Stomach (tissue), 9 donors: ENCODE results near the gene TBC1D5. TPM values are rescaled to one million over a fixed set of nuclear protein-coding genes. Genes with fewer than 3 reads are reported as not detected.
"Not testable (repeated sequence)": the region's sequence is repeated elsewhere in the genome, so short reads cannot be mapped to it uniquely, and the experiment has no call there.

Experiments
- DNase-seq, 2 donors: peaks; one replicate each; pipeline versions ENCODE4 v3.0.0 to v3.0.0-alpha.2; 2013 to 2019
- H3K27ac ChIP-seq, 5 donors: fragments of 200-600 bp in 4 of 5; sonication (generic) in 4 of 5; one replicate each; pipeline ENCODE4 v1.5.1; 2013 to 2019; ENCODE audit warnings: mild to moderate bottlenecking in 1 of 5, moderate library complexity in 1 of 5
- H3K27me3 ChIP-seq, 3 donors: fragments of 200-600 bp; sonication (generic); one replicate each; pipeline ENCODE4 v1.5.1; 2017 to 2019; ENCODE audit warnings: mixed run types in 1 of 3
- H3K36me3 ChIP-seq, 4 donors: fragments of 200-600 bp; sonication (generic); 1 replicate in 3 of 4; 2 replicates in 1 of 4; pipeline ENCODE4 v1.5.1; 2016 to 2019
- H3K4me1 ChIP-seq, 4 donors: fragments of 200-600 bp; sonication (generic); one replicate each; pipeline ENCODE4 v1.5.1; 2016 to 2019
- H3K4me3 ChIP-seq, 4 donors: fragments of 200-600 bp; sonication (generic) in 3 of 4; one replicate each; pipeline ENCODE4 v1.5.1; 2016 to 2019; ENCODE audit warnings: mild to moderate bottlenecking in 1 of 4
- H3K9me3 ChIP-seq, 4 donors: fragments of 200-600 bp; sonication (generic); one replicate each; pipeline ENCODE4 v1.5.1; 2016 to 2019
- CTCF ChIP-seq, 7 experiments: fragments of 450-650 bp in 4 of 7; fragments of 200-600 bp in 3 of 7; sonication (generic) in 3 of 7; IDR thresholded peaks; one replicate each; pipeline ENCODE4 v1.5.1; 2016 to 2019; ENCODE audit warnings: antibody characterized with exemption in 7 of 7, control low read depth in 2 of 7, mild to moderate bottlenecking in 1 of 7
- EP300 ChIP-seq: sonication (generic); formaldehyde crosslinking; IDR thresholded peaks from one replicate; pipeline ENCODE4 v1.6.1; 2017; ENCODE audit warnings: antibody characterized with exemption
- POLR2A ChIP-seq, 4 donors: fragments of 450-650 bp; IDR thresholded peaks; one replicate each; pipeline ENCODE4 v1.6.1; 2016; ENCODE audit warnings: antibody characterized with exemption in 4 of 4, control low read depth in 2 of 4, mild to moderate bottlenecking in 1 of 4, moderate library complexity in 1 of 4
- POLR2AphosphoS5 ChIP-seq, 3 donors: sonication (generic); formaldehyde crosslinking; IDR thresholded peaks; one replicate each; pipeline ENCODE4 v1.6.1; 2016; ENCODE audit warnings: antibody characterized with exemption in 3 of 3
- WGBS, 5 donors: extraction: QIAGEN DNeasy Blood & Tissue Kit in 3 of 5; methylation state at CpG; one replicate each; pipeline versions ENCODE4 v1.1.5 to v1.1.7; 2013 to 2018; 5-methylcytosine and 5-hydroxymethylcytosine counted together
- intact Hi-C: fragments of 100-400 bp; cut with DNase I; formaldehyde crosslinking; loops from one replicate; pipeline ENCODE4 v1.15.1; 2023; ENCODE audit warnings: low total_unique reads
- polyA plus RNA-seq, 3 donors: library from polyadenylated mRNA; stranded (reverse); fragments of 200-250 nt; gene quantifications; one replicate each; pipeline ENCODE4 v1.2.3, GENCODE V29; 2013
- total RNA-seq, 5 donors: library from RNA; depleted of rRNA; stranded (reverse); fragments of >200 nt; gene quantifications; one replicate each; pipeline versions ENCODE4 v1.1.0 to v1.2.3, GENCODE V29; 2014 to 2016
- donor health status: healthy with polysubstance abuse.
- donor health status: Bipolar disorder and iron deficiency.
- donor health status: healthy.

TBC1D5 gene
- total and polyA plus RNA-seq, 8 donors: 4.7 to 75.1 (median 32.0) TPM

GRCh38 chr3:17664923-17665322 lies 77.5 kb downstream of the TBC1D5 start:
- no peak for DNase-seq
- WGBS, 5 donors: 69 to 86% (median 82%) methylated on average over 3 of the region's 3 CpGs
- H3K4me3 ChIP-seq: no peak overlapping the region
- H3K27me3 ChIP-seq: no peaks in the 10 kb centered on the region
- no peaks in the 10 kb centered on the region for H3K9me3 ChIP-seq
- no peaks in the 10 kb centered on the region for H3K36me3 ChIP-seq
- TF ChIP-seq POLR2A (IDR thresholded peaks at IDR 0.05): no peak
- H3K27ac ChIP-seq: no peak overlapping the region
- intact Hi-C loops: no loop called here
- peaks cover 0 to 4% (median 0%) of the 10 kb centered on the region in 4 donors for H3K4me1 ChIP-seq

GRCh38 chr3:17656264-17656663 lies 86.2 kb downstream of the TBC1D5 start:
- Histone ChIP-seq H3K27ac (no peak overlapping the region), H3K4me1 (peaks cover 0 to 14% (median 0%) of the 10 kb centered on the region in 4 donors), H3K36me3 (no peaks in the 10 kb centered on the region), H3K9me3 (no peaks in the 10 kb centered on the region), H3K27me3 (no peaks in the 10 kb centered on the region), H3K4me3 (no peak overlapping the region)
- TF ChIP-seq POLR2AphosphoS5 (IDR thresholded peaks at IDR 0.05): no peak
- TF ChIP-seq CTCF (IDR thresholded peaks at IDR 0.05): no peak
- TF ChIP-seq EP300: no peak
- TF ChIP-seq POLR2A (IDR thresholded peaks at IDR 0.05): no peak
- WGBS, 5 donors: 48 to 82% (median 71%) methylated on average over 1 of the region's 1 CpG
- no peak for DNase-seq
- intact Hi-C loops: no loop called here

GRCh38 chr3:17655743-17656142 lies 86.7 kb downstream of the TBC1D5 start:
- 48 to 78% (median 50%) methylated on average over 2 of the region's 2 CpGs for WGBS, 5 donors
- no peaks in the 10 kb centered on the region for H3K27me3 ChIP-seq
- no peak overlapping the region for H3K4me3 ChIP-seq
- intact Hi-C loops: no loop called here
- H3K9me3 ChIP-seq: no peaks in the 10 kb centered on the region
- H3K36me3 ChIP-seq: no peaks in the 10 kb centered on the region
- DNase-seq: no peak
- TF ChIP-seq POLR2AphosphoS5 (IDR thresholded peaks at IDR 0.05): no peak
- no peak for TF ChIP-seq CTCF (IDR thresholded peaks at IDR 0.05)
- no peak for TF ChIP-seq POLR2A (IDR thresholded peaks at IDR 0.05)
- TF ChIP-seq EP300: no peak
- peaks cover 0 to 14% (median 0%) of the 10 kb centered on the region in 4 donors for H3K4me1 ChIP-seq
- H3K27ac ChIP-seq: no peak overlapping the region

- not testable (repeated sequence) for H3K4me3 ChIP-seq, H3K36me3 ChIP-seq, DNase-seq, H3K27ac ChIP-seq, H3K9me3 ChIP-seq, H3K27me3 ChIP-seq
- intact Hi-C loops: loop anchor here (10.0 kb wide), 1 partner anchor 185 kb away; no protein-coding TSS in a partner anchor
- WGBS, 5 donors: 95 to 100% (median 97%) methylated on average over 4 of the region's 4 CpGs
- peaks cover 0 to 15% (median 4%) of the 10 kb centered on the region in 4 donors for H3K4me1 ChIP-seq
These were observed 92.7 kb downstream of the TBC1D5 start for GRCh38 chr3:17649748-17650147.

GRCh38 chr3:17648630-17649355 lies 93.6 kb downstream of the TBC1D5 start:
- DNase-seq: not testable (repeated sequence)
- 95 to 99% (median 98%) methylated on average over 8 of the region's 8 CpGs for WGBS, 5 donors

GRCh38 chr3:17645074-17645698 lies 97.2 kb downstream of the TBC1D5 start:
- H3K27ac ChIP-seq: no peak overlapping the region
- H3K4me3 ChIP-seq: no peak overlapping the region
- no peaks in the 10 kb centered on the region for H3K36me3 ChIP-seq
- intact Hi-C loops: loop anchor here (10.0 kb wide), 1 partner anchor 190 kb away; no protein-coding TSS in a partner anchor
- peaks cover 0 to 23% (median 11%) of the 10 kb centered on the region in 4 donors for H3K4me1 ChIP-seq
- TF ChIP-seq POLR2AphosphoS5 (IDR thresholded peaks at IDR 0.05) (peak in 1 of 3 donors; percentile 8), EP300 (no peak), CTCF (IDR thresholded peaks at IDR 0.05) (peak in 5 of 7 experiments; percentile 54 to 67 (median 61))
- 45 to 61% (median 55%) methylated on average over 4 of the region's 4 CpGs for WGBS, 5 donors
- H3K9me3 ChIP-seq: no peaks in the 10 kb centered on the region
- H3K27me3 ChIP-seq: no peaks in the 10 kb centered on the region
- peak in 1 of 2 donors; percentile 80 for DNase-seq

More at GRCh38 chr3:17648630-17649355, 93.6 kb downstream of the TBC1D5 start:
- H3K4me1 ChIP-seq: peaks cover 0 to 22% (median 9%) of the 10 kb centered on the region in 4 donors
- not testable (repeated sequence) for H3K27me3 ChIP-seq, H3K9me3 ChIP-seq, H3K4me3 ChIP-seq, H3K27ac ChIP-seq, H3K36me3 ChIP-seq
- intact Hi-C loops: loop anchor here (10.0 kb wide), 1 partner anchor 186 kb away; no protein-coding TSS in a partner anchor
